HG03097 (cell line): ENCODE data around the gene SRPK1.
"Not testable (repeated sequence)": the region's sequence is repeated elsewhere in the genome, so short reads cannot be mapped to it uniquely, and the experiment has no call there.

Source experiments
- ATAC-seq: cut with Tn5 transposase; IDR thresholded peaks from one replicate; pipeline ENCODE4 v1.9.1; 2021; ENCODE audit not compliant: unreplicated experiment, low FRiP score

Gene SRPK1

DNA sequence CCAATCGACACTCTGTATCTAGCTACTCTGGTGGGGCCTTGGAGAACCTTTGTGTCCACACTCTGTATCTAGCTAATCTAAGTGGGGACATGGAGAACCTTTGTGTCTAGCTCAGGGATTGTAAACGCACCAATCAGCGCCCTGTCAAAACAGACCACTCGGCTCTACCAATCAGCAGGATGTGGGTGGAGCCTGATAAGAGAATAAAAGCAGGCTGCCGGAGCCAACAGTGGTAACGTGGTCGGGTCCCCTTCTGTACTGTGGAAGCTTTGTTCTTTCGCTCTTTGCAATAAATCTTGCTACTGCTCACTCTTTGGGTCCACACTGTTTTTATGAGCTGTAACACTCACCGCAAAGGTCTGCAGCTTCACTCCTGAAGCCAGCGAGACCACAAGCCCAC is 11.0 kb upstream of the SRPK1 start:
- not testable (repeated sequence) for ATAC-seq

DNA sequence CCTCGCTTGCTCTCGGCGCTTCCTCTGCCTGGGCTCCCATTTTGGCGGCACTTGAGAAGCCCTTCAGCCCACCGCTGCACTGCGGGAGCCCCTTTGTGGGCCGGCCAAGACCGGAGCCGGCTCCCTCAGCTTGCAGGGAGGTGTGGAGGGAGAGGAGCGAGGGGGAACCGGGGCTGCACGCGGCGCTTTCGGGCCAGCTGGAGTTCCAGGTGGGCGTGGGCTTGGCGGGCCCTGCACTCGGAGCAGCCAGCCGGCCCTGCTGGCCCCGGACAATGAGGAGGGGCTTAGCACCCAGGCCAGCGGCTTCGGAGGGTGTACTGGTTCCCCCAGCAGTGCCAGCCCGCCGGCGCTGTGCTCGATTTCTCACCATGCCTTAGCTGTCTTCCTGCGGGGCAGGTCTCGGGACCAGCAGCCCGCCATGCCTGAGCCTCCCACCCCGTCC is 10.2 kb upstream of the SRPK1 start:
- no peak for ATAC-seq

DNA sequence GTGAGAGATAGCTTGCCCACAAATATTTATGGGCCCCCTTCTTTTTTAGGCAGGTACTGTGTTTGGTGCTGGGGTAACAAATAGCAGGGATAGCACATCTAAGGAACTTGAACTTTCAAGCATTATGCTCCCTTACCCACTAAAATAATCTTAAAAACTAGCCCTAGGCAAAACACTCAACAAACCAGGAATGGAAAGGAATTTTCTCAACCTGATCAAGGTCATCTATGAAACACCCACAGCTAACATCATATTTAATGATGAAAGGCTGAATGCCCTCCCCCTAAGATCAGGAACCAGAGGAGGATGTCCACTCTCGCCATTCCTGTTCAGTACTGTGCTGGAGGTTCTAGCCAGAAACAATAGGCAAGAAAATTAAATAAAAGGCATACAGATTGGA is 8.7 kb upstream of the SRPK1 start:
- no peak for ATAC-seq

DNA sequence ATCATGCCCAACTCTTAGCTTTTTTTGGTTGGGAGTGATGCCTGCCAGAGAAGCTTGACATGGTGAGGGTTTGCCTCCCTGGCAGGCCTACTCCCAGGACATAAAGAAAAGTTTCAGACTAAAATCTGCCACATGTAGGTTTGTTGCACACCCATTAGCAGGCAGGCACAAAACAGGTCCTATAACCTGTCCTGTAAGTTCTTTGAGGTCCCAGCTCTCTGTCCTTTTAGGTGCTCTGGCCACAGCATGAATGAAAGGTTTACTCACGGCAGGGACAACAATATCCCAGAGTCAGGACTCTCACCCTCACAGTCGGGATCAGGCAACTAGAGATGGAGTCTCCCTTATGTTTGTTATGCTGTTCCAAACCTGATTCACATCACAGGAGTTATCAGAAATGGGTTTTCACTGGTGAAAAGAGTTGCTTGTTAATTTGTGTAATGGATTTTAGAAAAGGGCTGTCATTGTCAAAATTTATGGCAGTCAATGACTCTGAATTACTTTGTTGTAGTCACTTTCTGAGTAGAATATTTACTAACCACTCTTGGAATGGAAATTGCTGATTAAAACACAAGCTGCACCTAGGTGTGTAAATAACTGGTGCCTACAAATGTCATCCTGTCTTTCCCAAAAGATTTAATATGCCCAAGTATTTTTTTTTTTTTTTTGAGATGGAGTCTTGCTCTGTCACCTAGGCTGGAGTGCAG is 5.8 kb upstream of the SRPK1 start:
- ATAC-seq: no peak

DNA sequence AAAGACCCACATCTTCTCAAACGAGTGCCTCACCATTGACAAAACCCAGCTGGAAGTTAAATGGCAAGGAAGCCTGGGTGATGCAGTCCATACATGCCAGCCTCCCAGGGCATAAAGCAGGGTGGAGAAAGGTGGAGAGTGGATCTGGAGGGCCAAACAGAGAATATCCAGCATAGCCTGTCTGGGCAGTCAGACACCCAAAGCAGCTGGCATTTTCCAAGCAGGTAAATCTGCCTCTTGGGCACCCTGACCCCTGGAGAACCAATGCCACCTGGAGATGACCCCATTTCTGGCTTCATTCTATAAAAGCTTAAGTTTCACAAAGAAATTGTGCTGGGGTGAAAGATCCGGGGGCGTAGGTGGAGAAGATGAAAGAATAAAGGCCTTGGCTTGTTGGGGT is 5.1 kb upstream of the SRPK1 start:
- ATAC-seq: no peak

DNA sequence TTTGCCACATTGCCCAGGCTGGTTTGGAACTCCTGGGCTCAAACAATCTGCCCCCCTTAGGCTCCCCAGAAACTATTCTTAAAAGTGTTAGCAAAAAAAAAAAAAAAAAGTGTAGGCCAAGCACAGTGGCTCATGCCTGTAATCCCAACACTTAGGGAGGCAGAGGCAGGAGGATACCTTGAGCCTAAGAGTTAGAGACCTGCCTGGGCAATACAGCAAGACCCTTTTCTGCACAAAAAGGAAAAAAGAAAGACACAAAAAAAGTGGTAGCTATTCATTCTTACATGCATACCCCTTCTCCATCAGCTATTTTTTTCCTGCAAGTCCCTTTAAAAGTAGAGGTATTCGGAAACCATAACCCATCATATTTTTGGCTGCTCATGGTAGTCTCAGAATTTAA is 3.2 kb upstream of the SRPK1 start:
- ATAC-seq: no peak

DNA sequence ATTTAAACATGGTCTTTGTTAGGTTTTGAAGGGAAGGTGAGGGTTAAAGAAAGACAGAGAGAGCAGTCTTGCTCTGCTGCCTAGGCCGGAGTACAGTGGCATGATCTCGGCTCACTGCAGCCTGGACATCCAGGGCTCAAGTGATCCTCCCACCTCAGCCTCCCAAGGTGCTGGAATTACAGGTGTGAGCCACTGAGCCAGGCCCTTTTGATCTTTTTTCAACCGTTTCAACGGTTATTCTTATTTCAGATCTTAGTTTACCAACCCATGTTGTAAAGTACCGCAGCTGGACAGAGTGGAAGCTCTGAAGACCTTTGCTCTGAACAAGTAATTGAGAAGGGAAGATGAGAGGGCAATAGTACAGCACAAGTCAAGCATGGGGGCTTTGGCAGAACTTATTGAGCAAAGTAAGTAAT is 1.2 kb upstream of the SRPK1 start:
- ATAC-seq: no peak

DNA sequence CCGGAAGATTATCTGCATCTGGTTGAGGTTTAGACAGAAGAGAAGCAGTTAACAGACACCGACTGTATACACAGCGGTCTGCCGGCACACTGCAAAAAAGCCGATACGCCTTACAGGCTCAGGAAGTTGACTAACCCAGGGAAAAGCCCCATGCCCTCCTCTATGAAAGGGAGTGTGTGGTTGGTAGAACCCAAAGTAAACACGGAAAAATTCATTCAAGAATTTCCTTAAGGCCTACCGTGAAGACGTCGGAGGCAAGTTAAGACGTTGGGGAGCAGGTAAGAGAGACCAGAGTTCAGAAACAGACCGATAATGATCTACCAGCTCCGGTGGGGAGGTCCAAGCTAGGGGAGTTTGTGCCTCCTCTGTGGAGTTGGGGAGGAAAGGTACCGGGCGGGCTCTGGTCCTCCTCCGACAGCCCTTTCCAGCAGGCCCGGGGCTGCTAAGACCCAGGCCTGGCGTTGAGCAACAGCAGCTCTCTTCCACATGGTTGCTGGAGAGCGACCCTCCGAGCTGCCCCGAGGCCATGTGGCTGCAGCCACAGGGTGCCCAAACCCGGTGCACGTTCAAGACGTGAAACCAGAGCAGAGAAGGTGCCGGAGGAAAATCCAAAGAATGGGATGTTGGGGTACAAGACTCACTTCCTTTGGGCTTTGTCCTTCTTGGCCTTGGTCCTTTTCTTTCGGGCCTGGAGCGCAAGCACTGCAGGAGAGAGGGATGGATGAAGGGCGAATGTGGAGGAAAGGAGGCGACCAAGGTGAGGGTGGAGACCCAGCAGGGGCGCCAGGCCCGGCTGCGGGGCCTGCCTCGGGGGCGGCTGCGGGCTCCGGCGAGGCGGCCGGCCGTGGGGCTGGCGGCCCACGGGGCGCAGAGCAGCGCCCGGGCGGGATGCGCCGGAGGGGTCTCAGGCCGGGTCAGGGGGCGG is 809 bp downstream of the SRPK1 start:
- ATAC-seq: peak; percentile 28

DNA sequence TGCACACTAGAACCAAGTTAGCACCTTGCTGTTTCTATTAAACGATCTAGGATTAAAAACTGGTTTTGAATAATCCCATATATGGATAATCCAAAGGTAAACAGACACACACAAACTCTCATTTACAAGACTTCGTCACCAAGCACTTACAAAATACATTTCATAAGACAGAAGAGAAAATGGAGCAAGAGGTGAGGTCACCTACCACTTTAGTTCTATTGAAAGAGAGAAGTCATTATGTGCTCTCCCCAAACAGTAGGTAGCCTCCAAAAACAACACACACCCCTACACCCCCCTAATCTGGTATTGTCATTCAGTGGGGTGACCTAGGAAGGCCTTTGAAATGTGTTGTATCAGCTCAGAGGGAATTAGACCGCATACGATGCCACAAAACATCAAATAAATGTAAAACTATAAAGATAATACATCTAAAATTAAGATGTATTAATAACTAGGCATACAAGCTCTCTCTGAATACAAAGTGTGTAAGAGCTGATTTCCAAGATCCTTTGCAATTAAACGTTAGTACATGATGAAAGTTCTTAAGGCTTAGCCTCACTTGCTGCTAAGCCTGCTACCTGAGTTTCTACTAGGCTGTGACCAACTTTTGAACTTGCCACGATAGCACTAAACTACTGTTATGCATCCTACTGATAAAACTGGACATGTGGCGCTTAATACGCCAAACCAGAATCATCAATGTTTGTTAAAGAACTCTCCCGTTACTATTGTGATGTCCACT is 1.6 kb downstream of the SRPK1 start:
- no peak for ATAC-seq

DNA sequence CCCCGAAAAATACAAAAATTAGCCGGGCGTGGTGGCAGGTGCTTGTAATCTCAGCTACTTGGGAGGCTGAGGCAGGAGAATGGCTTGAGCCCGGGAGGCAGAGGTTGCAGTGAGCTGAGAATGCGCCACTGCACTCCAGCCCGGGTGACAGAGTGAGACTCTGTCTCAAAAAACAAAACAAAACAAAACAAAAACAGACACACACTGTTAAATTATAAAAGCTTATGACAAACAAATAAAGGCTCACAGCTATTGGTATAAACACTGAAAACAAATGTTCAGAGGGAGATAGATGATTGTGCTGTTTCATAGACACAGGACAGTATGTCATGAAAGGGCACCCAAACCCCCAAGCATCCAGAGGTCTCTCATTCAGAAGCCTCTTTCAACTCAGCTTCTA is 4.0 kb downstream of the SRPK1 start:
- ATAC-seq: not testable (repeated sequence)

DNA sequence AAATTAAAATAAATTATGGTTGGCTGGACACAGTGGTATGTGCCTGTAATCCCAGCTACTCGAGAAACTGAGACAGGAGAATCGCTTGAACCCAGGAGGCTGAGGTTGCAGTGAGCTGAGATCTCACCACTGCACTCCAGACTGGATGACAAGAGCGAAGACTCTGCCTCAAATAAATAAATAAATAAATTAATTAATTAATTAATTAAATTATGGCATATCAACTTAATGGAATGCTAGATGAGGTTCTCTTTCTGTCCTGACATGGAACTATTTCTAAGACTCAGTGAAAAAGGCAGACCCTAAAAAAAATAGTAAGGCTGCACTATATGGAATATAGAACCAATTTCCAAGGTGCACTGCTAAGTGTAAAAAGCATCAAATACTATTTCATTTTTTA is 4.8 kb downstream of the SRPK1 start:
- no peak for ATAC-seq

DNA sequence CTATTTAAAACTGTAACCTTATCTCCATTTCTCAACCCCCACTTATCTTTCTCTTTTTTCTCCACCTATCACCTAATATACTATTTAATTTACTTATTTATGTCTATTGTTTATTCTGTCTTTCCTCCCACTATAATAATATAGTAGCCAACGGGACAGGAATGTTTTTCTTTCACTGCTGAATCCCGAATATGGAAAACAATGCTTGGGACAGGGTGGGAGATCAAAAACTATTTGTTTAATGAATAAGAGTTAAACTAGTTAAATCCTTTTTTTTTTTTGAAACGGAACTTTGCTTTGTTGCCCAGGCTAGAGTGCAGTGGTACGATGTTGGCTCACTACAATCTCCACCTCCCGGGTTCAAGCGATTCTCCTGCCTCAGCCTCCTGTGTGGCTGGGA is 6.4 kb downstream of the SRPK1 start:
- no peak for ATAC-seq

DNA sequence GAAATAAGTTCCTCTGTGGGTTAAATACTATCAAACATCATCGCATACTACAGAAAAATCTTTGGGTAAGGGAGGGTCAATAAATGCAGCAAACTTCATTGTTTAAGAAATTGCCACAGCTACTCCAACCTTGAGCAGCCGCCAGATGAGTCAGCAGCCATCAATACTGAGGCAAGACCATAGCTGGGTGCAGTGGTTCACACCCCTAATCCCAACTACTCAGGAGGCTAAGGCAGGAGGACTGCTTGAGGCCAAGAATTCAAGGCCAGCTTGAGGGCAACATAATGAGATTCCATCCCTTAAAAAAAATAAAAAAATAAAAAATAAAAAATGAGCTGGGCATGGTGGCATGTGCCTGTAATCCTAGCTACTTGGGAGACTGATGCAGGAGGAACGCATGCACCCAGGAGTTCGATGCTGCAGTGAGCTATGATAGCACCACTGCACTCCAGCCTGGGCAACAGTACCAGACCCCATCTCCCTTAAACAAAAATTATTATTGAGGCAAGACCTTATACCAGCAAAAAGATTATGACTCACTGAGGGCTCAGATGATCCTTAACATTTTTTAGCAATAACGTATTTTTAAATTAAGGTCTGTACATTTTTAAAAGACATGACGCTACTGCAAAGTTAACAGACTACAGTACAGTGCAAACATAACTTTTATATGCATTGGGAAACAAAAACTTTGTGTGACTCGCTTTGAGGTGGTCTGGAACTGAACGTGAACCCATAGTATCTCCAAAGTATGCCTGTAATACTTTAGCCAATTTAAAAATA is 8.8 kb downstream of the SRPK1 start:
- no peak for ATAC-seq

DNA sequence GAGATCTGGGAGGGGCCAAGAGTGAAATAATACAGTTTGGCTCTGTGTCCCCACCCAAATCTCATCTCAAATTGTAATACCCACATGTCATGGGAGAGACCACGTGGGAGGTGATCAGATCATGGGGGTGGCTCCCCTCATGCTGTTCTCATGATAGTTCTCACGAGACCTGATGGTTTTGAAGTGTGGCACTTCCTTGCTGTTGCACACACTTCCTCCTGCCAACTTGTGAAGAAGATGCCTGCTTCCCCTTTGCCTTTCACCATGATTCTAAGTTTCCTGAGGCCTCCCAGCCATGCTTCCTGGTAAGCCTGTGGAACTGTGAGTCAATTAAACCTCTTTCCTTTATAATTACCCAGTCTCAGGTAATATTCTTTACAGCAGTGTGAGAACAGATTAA is 11.3 kb downstream of the SRPK1 start:
- ATAC-seq: not testable (repeated sequence)

DNA sequence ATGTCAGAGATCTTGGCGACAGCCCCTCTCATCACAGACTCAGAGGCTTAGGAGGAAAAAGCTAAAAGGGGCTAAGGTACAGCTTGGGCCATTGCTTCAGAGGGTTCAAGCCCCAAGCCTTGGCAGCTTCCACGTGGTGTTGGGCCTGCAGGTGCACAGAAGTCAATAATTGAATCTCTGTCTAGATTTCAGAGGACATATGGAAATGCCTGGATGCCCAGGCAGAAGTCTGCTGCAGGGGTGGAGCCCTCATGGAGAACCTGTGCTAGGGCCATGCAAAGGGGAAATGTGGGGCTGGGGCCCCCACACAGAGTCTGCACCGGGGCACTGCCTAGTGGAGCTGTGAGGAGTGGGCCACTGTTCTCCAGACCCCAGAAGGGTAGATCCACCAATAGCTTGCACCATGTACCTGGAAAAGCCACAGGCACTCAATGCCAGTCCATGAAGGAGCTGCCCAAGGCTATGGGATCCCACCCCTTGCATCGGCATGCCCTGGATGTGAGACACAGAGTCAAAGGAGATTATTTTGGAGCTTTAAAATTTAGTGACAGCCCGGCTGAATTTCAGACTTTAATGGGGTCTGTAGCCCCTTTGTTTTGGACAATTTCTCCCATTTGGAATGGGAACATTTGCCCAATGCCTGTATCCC is 12.0 kb downstream of the SRPK1 start:
- not testable (repeated sequence) for ATAC-seq

DNA sequence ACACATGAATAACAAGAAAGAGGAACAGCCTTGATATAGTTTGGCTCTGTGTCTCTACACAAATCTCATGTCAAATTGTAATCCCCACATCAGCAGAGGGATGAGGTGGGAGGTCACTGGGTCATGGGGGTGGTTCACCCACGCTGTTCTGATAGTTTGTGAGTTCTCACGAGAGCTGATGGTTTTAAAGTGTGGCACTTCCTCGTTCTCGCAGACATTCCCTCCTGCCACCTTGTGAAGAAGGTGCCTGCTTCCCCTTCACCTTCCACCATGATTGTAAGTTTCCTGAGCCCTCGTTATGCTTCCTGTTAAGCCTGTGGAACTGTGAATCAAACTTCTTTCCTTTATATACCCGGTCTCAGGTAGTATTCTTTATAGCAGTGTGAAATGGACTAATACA is 13.1 kb downstream of the SRPK1 start:
- ATAC-seq: no peak

DNA sequence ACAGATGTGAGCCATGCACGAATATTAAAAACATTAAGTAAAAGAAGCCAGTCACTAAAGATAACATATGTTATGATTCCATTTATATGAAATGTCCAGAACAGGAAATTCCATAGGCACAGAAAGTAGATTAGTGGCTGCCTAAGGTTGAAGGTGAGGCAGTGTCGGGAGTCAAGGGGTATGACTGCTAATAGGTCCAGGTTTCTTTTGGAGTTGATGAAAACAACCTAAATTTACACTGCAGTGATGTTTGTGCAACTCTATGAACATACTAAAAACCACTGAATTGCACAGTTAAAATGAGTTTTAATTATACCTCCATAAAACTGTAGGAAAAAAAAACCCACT is 14.4 kb downstream of the SRPK1 start:
- no peak for ATAC-seq

DNA sequence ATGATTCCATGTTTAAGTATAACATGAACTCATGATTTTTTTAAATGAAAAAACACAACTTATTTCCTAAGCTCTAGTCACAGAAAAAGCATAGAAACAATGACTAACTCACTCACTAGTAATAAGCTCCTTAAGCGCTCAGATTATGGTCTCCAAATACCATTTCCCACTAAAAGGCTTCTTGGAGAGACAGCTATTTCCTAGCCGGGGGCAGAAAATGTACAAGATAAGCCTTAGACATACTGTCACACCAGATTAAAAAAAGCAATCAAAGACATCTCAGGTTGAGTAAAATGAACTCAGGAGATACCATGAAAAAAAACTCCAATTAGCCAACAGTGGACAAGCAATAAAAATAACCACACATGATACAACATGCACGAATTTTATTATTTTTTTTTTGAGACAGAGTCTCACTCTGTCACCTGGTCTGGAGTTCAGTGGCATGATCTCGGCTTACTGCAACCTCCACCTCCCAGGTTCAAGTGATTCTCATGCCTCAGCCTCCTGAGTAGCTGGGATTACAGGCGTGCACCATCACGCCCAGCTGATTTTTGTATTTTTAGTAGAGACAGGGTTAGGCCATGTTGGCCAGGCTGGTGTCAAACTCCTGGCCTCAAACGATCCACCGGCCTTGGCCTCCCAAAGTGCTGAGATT is 14.9 kb downstream of the SRPK1 start:
- ATAC-seq: no peak

DNA sequence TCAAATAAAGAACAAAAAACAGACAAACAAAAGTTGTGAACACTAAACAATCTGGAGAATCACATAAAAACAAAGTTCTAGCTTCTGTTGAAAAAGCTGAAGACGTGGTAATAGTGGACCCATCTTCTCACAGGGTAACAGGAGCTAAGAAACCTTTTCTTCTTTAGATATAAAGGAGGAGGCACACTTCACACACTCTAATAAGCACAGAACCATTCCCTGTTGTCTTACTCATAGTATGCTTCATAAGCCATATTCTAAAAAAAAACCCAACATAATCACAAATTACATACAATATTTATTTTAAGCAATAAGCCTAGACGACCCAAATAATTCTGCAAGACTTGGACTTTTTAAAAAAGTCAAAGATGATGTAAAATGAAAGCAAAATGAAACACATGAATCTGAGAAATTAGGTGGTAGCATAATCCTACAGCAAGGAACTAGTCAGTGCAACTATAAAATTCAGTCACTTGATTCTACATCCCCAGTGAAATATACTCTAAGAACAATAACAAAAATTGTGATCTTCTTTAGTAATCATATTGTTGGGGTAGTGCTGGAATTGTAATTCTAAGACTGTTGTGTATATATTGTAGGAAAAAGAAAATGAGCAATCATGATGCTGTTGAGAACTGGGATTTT is 15.6 kb downstream of the SRPK1 start:
- ATAC-seq: no peak
